ENCODE measurements around the gene NDUFA13.

NDUFA13 gene

GRCh38 chr19:19563348-19563848 lies 47.4 kb downstream of the NDUFA13 start:
- DNase-seq (ENCODE audit: low read depth) = no peak
- no peak overlapping the region for H3K4me3 ChIP-seq (ENCODE audit: low read depth, low read length)
- no peak for TF ChIP-seq CTCF (IDR thresholded peaks at IDR 0.05; ENCODE audit: control insufficient read depth, extremely low read depth, insufficient read depth)

- no peak overlapping the region for H3K4me3 ChIP-seq (ENCODE audit: low read depth, low read length)
- TF ChIP-seq CTCF (IDR thresholded peaks at IDR 0.05; ENCODE audit: control insufficient read depth, extremely low read depth, insufficient read depth) = no peak
- no peak for DNase-seq (ENCODE audit: low read depth)
Measured at GRCh38 chr19:19566306-19566705, 50.3 kb downstream of the NDUFA13 start.

- no peak overlapping the region for H3K4me3 ChIP-seq (ENCODE audit: low read depth, low read length)
- DNase-seq (ENCODE audit: low read depth) = no peak
- TF ChIP-seq CTCF (IDR thresholded peaks at IDR 0.05; ENCODE audit: control insufficient read depth, extremely low read depth, insufficient read depth) = no peak
Measured at GRCh38 chr19:19567391-19567790, 51.4 kb downstream of the NDUFA13 start.

- no peak for DNase-seq (ENCODE audit: low read depth)
- TF ChIP-seq CTCF (IDR thresholded peaks at IDR 0.05; ENCODE audit: control insufficient read depth, extremely low read depth, insufficient read depth) = no peak
- H3K4me3 ChIP-seq (ENCODE audit: low read depth, low read length) = no peak overlapping the region
Measured at GRCh38 chr19:19568802-19569756, 53.1 kb downstream of the NDUFA13 start.

- DNase-seq (ENCODE audit: low read depth) = no peak
- H3K4me3 ChIP-seq (ENCODE audit: low read depth, low read length) = no peak overlapping the region
- no peak for TF ChIP-seq CTCF (IDR thresholded peaks at IDR 0.05; ENCODE audit: control insufficient read depth, extremely low read depth, insufficient read depth)
Measured at GRCh38 chr19:19570571-19570970, 54.5 kb downstream of the NDUFA13 start.

GRCh38 chr19:19571071-19571786 lies 55.2 kb downstream of the NDUFA13 start:
- H3K4me3 ChIP-seq (ENCODE audit: low read depth, low read length) = no peak overlapping the region
- TF ChIP-seq CTCF (IDR thresholded peaks at IDR 0.05; ENCODE audit: control insufficient read depth, extremely low read depth, insufficient read depth) = no peak

More at GRCh38 chr19:19571071-19571786, 55.2 kb downstream of the NDUFA13 start:
- no peak for DNase-seq (ENCODE audit: low read depth)
